H1 (cell line): ENCODE measurements around the gene FAM120A.

ENCODE experiments used
- ASH2L ChIP-seq: fragments of 200-600, 300-600 bp; sonication (generic); IDR thresholded peaks from one replicate; pipeline ENCODE4 v1.7.1; 2017; ENCODE audit warnings: low read length
- CBX5 ChIP-seq: fragments of 300-800, 300-1000 bp; sonication (generic); IDR thresholded peaks from 2 replicates; pipeline ENCODE4 v1.7.1; 2016; ENCODE audit warnings: antibody characterized with exemption, low read length, low read depth
- CTCF ChIP-seq, 3 experiments: IDR thresholded peaks; 1 replicate in 2 of 3; 2 replicates in 1 of 3; pipeline versions ENCODE4 v1.5.1 to v1.6.1; 2011; ENCODE audit warnings: low read length in 3 of 3, mild to moderate bottlenecking in 3 of 3, inconsistent platforms in 2 of 3, low read depth in 1 of 3, moderate library complexity in 1 of 3; ENCODE audit not compliant: insufficient read depth in 1 of 3; ENCODE audit errors: control extremely low read depth in 1 of 3
- EP300 ChIP-seq, 2 experiments: IDR thresholded peaks; 1 replicate in 1 of 2; 2 replicates in 1 of 2; pipeline ENCODE4 v1.6.1; 2011 to 2012; ENCODE audit warnings: low read depth in 2 of 2, low read length in 2 of 2, mild to moderate bottlenecking in 2 of 2, borderline replicate concordance in 1 of 2, inconsistent platforms in 1 of 2, moderate library complexity in 1 of 2
- EZH2 ChIP-seq: fragments of 200-600 bp; sonication (generic); IDR thresholded peaks from 2 replicates; pipeline ENCODE4 v1.7.1; 2012; ENCODE audit warnings: low read depth, mild to moderate bottlenecking, moderate library complexity, low read length, inconsistent platforms; ENCODE audit not compliant: severe bottlenecking
- HDAC6 ChIP-seq: IDR thresholded peaks from one replicate; pipeline ENCODE4 v1.7.1; 2012; ENCODE audit warnings: low read depth, mild to moderate bottlenecking, inconsistent platforms, low read length, moderate library complexity
- NRF1 ChIP-seq: IDR thresholded peaks from 2 replicates; pipeline ENCODE4 v1.6.1; 2011; ENCODE audit warnings: mild to moderate bottlenecking, low read depth, low read length, improper control_type of control experiment
- POLR2AphosphoS5 ChIP-seq: IDR thresholded peaks from 2 replicates; pipeline ENCODE4 v1.6.1; 2011; ENCODE audit warnings: low read depth, low read length
- SRF ChIP-seq: IDR thresholded peaks from 2 replicates; pipeline ENCODE4 v1.6.1; 2011; ENCODE audit warnings: mild to moderate bottlenecking, low read depth, low read length, moderate library complexity
- TAF1 ChIP-seq: IDR thresholded peaks from 2 replicates; pipeline ENCODE4 v1.6.1; 2011; ENCODE audit warnings: mild to moderate bottlenecking, low read depth, low read length
- YY1 ChIP-seq: IDR thresholded peaks from 2 replicates; pipeline ENCODE4 v1.6.1; 2011; ENCODE audit warnings: low read depth, mild to moderate bottlenecking, low read length
- TF ChIP-seq, protein P1 (sequence below): IDR thresholded peaks from 2 replicates; pipeline ENCODE4 v1.6.1; 2011; ENCODE audit warnings: low read depth, mild to moderate bottlenecking, low read length; ENCODE audit not compliant: insufficient read depth

DNA sequence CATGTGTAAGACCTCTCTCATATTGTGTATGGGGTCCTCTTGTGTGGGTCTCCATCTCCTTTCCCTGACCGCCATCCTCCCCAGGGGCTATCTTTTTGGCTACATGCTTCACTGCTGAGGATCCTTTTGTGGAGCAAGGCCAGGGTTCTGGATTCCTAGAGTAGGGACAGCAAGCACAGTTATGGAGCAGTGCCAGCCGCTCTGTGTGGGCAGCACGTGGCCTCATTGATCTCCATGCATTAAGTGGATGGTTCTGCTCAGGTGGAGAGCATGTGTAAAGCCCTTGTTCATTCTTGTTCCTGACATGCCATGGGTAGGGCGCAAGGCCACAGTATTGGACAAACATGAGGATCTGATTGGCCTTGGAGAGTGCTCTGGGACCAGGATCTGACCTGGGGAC lies 133.8 kb downstream of the FAM120A start:
- TF ChIP-seq EZH2 (no peak), CTCF (IDR thresholded peaks at IDR 0.05; ENCODE audit: control extremely low read depth in 1 of 3, insufficient read depth in 1 of 3, low read depth in 1 of 3, low read length in 3 of 3) (no peak), EP300 (IDR thresholded peaks at IDR 0.05; ENCODE audit: borderline replicate concordance in 1 of 2, low read depth in 2 of 2, low read length in 2 of 2) (no peak), NRF1 (no peak), CBX5 (no peak), TAF1 (no peak), ASH2L (no peak), YY1 (no peak), SRF (no peak), HDAC6 (no peak), POLR2AphosphoS5 (no peak)
- TF ChIP-seq, protein P1, sequence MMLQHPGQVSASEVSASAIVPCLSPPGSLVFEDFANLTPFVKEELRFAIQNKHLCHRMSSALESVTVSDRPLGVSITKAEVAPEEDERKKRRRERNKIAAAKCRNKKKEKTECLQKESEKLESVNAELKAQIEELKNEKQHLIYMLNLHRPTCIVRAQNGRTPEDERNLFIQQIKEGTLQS = no peak
